ENCODE measurements around the gene PNKD. TPM values are rescaled to one million over a fixed set of nuclear protein-coding genes. Genes with fewer than 3 reads are reported as not detected.
A peak's percentile ranks its signal among the peaks of the same experiment; 100 is the strongest.

The PNKD gene
- polyA plus RNA-seq, 3 donors: 89.9 to 98.8 (median 89.9) TPM

DNA sequence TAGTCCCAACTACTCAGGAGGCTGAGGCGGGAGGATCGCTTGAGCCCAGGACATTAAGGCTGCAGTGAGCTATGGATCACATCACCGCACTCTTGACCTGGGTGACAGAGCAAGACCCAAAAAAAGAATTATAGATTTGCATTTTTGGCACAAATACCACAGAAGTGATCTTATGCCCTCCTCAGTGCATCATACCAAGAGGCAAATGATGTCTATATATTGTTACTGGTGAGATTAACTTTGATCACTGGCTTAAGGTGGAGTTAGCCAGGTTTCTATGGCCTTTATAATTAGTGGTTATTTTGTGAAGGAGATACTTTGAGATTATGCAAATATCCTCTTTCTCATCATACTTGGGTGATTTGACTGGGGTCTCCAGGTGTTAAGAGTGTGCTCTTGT is 64.2 kb downstream of the PNKD start:
- no peak for DNase-seq (ENCODE audit: low read depth in 3 of 3, low spot score in 2 of 3)

GRCh38 chr2:218340656-218341055 is 70.3 kb downstream of the PNKD start:
- no peak for DNase-seq (ENCODE audit: low read depth in 3 of 3, low spot score in 2 of 3)

- no peak for DNase-seq (ENCODE audit: low read depth in 3 of 3, low spot score in 2 of 3)
Observed at GRCh38 chr2:218341381-218341780, 71.1 kb downstream of the PNKD start.

DNA sequence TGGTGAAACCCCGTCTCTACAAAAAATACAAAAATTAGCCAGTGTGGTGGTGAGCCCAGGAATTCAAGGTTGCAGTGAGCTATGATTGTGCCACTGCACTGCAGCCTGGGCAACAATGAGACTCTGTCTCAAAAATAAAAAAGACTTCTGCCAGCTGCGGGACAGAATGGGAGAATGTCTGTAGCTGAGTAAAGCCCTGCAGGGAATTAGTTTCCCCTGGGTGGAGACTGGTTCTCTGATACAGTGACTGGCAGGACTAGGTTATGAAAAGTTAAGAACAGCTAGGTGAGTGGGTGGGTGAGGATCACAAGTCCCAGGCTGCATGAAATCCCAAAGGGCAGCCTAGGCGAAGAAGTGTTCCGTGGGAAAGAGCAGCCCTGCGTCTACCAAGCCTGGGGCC is 72.5 kb downstream of the PNKD start:
- DNase-seq (ENCODE audit: low read depth in 3 of 3, low spot score in 2 of 3): no peak

GRCh38 chr2:218343591-218343990 is 73.3 kb downstream of the PNKD start:
- no peak for DNase-seq (ENCODE audit: low read depth in 3 of 3, low spot score in 2 of 3)

GRCh38 chr2:218344090-218344754 is 73.9 kb downstream of the PNKD start:
- no peak for DNase-seq (ENCODE audit: low read depth in 3 of 3, low spot score in 2 of 3)

- no peak for DNase-seq (ENCODE audit: low read depth in 3 of 3, low spot score in 2 of 3)
Observed at GRCh38 chr2:218344755-218345417, 74.6 kb downstream of the PNKD start.

GRCh38 chr2:218345491-218346236 is 75.3 kb downstream of the PNKD start:
- DNase-seq (ENCODE audit: low read depth in 3 of 3, low spot score in 2 of 3): no peak

DNA sequence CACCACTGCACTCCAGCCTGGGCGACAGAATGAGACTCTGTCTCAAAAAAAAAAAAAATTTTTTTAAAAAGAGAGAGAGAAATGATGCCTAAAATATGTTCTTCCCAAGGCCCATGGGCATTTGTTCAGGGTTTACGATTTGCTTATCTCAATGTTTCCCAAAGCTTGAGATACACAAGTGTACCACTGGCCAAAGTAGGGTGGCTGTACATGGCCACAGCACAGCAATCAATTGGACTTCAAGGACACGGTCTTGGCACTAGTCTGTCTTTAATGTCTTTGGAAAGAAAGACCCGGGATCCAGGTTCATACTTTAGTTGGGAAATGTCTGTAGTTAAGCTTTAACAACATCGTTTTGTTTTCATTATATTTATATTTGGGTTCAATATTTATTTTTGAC is 76.9 kb downstream of the PNKD start:
- DNase-seq (ENCODE audit: low read depth in 3 of 3, low spot score in 2 of 3): no peak

- no peak for DNase-seq (ENCODE audit: low read depth in 3 of 3, low spot score in 2 of 3)
Observed at GRCh38 chr2:218354045-218354444, 83.7 kb downstream of the PNKD start.

DNA sequence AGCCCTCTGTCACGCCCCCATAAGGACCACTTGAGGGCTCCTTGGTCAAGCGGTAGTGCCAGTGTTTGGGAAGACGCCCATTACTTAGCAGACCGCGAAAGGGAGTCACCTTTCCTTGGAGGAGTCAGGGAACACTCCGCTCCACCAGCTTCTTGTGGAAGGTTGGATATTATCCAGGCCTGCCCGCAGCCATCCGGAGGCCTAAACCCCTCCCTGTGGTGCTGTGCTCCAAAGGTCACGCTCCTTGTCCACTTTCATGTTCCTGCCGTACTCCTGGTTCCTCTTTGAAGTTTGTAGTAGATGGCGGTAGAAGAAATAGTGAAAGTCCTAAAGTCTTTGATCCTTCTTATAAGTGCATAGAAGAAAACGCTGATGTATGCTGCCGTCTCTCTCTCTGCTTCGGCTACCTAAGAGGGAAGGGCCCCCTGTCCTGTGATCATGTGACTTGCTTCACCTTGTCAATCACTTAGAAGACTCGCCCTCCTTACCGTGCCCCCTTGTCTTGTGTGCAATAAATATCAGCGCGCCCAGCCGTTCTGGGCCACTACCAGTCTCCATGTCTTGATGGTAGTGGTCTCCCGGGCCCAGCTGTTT is 84.6 kb downstream of the PNKD start:
- no peak for DNase-seq (ENCODE audit: low read depth in 3 of 3, low spot score in 2 of 3)

DNA sequence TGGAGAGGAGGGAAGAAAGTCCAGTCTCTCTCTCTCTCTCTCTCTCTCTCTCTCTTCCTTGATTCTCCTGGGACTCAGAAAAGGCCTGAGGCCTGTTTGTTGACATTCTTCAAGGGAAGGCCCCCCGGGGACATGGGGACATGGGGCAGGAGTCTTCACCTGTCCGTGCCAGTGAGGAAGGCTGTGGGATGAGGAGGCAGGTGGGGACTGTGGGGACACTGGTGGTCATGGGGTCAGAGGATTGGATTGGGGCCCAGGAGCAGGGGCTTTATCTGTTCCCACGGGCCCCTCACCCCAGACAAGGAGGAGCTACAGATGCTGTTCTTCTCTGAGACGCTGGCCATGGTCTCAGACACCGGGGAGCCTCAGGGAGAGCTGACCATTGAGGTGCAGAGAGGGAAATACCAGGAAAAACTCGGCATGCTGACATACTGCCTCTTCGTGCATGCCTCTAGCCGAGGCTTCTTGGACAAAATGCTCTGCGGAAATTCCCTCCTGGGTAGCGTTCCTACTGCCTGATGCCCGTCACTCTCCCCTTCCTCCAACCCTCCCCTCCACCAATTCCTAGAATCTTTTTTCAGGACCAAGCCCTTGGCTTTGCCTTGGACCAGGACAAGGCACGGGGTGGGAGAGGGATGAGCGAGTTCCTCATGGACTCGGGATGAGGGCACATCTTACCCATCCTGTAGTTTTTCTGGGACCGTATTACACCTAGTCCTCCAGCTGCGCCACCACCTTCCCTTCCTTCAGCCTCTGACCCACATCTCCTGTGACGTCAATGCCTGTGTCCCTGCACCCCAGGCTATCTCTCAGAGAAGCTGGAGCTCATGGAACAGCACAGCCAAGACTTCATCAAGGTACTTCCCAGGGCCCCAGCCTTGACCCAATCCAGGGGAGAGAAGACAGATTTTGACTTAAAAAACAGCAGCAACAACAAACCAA is 87.2 kb downstream of the PNKD start:
- DNase-seq (ENCODE audit: low read depth in 3 of 3, low spot score in 2 of 3): no peak

GRCh38 chr2:218360453-218360852 is 90.1 kb downstream of the PNKD start:
- no peak for DNase-seq (ENCODE audit: low read depth in 3 of 3, low spot score in 2 of 3)

- no peak for DNase-seq (ENCODE audit: low read depth in 3 of 3, low spot score in 2 of 3)
Observed at GRCh38 chr2:218362606-218363005, 92.3 kb downstream of the PNKD start.

- DNase-seq (ENCODE audit: low read depth in 3 of 3, low spot score in 2 of 3): no peak
Observed at GRCh38 chr2:218363736-218364135, 93.4 kb downstream of the PNKD start.

DNA sequence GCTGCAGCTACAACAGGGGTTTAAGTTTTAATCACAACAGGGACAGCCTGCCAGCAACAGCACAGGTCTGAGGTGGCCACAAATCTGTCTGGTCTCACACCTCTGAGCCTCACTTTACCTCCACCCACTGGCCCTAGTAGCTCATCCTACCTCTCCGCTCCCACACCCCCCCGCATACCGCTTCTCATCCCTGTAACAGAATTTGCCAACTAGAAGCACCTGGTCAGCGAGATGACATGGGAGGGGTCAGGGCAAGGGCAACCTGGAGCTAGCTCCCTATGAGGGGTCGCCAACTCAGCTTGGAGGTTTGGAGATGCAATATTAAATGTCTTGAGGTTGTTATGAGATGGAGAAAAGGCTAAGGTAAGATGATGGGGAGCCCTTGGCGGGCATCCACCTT is 93.9 kb downstream of the PNKD start:
- DNase-seq (ENCODE audit: low read depth in 3 of 3, low spot score in 2 of 3): no peak

- DNase-seq (ENCODE audit: low read depth in 3 of 3, low spot score in 2 of 3): no peak
Observed at GRCh38 chr2:218366621-218367414, 96.5 kb downstream of the PNKD start.

DNA sequence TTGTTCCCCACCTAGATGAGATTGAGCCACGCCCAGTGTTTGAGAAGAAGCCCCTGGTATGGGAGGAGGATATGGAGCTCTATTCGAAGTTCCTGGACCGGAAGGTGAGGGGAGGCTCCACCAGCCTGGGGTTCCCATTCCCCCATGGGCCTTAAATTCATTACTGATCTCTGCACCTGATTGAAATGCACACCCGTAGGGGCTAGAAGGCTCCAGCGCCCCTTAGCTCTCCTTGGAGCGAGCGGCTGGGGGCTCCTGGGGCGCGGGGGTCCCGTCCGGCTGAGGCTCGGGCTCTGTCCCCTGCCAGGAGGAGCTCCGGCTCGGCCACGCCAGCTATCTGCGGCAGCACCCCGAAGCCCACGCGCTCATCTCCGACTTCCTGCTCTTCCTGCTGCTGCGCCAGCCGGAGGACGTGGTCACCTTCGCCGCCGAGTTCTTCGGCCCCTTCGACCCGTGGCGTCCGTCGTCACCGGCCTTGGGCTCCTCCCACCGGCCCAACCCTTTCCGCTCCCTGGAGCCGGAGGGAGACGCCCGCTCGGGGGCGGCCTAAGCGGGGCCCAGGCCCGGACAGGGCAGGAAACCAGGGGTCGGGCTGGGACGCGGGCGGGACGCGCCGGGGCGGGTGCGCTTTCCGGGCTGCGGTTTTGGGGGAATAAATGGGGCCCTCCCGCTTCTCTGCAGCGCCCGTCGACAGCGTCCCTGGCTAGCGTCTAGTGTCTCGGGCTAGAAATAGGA is 97.3 kb downstream of the PNKD start:
- DNase-seq (ENCODE audit: low read depth in 3 of 3, low spot score in 2 of 3): peak in 1 of 3 donors; percentile 78

GRCh38 chr2:218368150-218368528 is 97.8 kb downstream of the PNKD start:
- DNase-seq (ENCODE audit: low read depth in 3 of 3, low spot score in 2 of 3): no peak
